ENCODE results near the gene PARVB.

PARVB gene

DNA sequence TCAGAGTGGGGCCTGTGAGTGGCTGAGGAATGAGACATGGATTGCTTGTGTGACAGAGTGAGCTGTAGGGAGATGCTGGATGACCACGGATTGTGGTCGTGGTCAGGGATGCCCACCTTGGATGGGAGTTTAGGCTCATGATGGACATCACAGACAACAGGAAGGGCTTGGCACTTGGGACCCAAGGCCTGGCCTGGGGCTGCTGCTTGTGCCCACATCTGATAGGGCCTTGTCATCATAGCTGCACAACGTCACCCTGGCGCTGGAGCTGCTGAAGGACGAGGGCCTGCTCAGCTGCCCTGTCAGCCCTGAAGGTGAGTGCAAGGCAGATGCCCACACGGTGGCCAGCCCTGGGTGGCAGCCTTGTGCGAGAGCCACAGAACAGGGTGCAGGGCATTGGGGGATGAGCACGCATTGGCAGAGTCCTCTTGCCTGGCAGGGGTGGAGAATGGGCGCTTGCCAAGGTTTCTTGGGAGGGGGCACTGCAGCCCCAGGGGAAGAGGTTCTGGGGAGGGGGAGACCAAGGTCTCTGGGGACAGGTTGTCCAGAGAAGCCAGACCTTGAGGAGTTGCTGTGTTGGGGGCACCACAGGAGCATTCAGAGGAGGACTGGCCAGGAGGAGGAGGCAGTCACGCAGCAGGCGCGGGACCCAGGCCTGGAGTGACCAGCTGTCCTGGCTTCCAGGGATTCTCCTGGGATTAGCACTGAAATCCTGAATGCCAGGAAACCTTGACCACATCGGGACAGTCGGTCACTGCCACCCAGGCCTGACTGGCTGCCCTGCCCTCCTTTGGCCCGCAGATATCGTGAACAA is 181.6 kb downstream of the PARVB start:
- no peak for DNase-seq

GRCh38 chr22:44206330-44206645 is 182.2 kb downstream of the PARVB start:
- no peak for DNase-seq

DNA sequence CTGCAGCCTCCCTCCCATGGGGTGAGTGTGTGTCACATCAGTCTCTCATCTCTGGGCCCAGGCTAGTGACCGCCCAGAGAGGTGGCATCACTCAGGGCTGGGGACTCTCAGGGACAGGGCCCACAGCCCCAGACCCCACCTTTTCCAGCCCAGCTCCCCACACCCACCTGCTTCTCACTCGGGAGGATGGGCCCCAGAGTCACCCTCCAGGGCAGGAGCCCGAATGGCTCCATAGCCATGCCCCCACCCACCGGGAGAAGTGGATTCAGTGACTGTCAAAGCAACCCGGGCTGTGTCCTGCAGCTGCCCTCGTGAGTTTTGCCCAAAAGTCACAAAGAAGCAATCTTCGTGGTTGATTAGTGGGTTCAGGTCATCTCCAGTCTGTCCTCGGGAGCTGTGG is 182.6 kb downstream of the PARVB start:
- DNase-seq = no peak

DNA sequence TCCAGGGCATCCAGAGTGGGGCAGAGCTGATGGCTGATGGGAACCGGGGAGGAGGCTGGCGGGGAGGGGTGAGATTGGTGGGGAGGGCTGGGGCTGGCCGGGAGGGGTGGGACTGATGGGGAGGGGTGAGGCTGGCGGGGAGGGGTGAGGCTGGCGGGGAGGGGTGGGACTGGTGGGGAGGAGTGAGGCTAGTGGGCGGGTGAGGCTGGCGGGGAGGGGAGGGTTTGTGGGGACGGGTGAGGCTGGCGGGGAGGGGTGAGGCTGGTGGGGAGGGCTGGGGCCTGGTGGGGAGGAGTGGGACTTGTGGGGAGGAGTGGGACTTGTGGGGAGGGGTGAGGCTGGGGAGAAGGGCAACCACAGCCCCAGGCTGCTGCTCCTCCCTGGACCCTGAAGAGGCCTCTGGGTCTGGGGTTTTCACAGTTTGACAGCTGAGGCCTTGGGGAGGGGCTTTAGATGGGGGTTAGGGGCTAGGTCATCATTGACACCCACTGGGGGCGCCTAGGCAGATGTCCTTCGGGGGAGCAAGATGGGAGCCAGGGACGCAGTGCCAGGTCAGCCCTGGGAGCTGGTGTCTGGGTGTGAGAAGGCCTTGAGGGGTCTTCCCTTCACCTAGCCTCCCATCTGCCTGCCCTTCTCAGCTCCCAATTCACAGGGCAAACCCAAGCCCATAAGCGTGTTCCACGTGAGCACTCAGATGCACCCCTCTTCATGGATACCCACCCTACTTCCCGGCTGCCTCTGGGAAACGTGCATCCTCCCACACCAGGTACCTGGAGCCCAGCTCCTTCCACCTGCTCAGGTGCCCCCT is 183.3 kb downstream of the PARVB start:
- no peak for DNase-seq

GRCh38 chr22:44207981-44208317 is 183.8 kb downstream of the PARVB start:
- DNase-seq = no peak

GRCh38 chr22:44209343-44209742 is 185.2 kb downstream of the PARVB start:
- no peak for DNase-seq

- DNase-seq = no peak
Measured at GRCh38 chr22:44210722-44211121, 186.6 kb downstream of the PARVB start.

GRCh38 chr22:44211256-44211945 is 187.3 kb downstream of the PARVB start:
- DNase-seq = no peak

GRCh38 chr22:44211946-44212930 is 188.1 kb downstream of the PARVB start:
- no peak for DNase-seq

- DNase-seq = no peak
Measured at GRCh38 chr22:44212936-44213335, 188.8 kb downstream of the PARVB start.

DNA sequence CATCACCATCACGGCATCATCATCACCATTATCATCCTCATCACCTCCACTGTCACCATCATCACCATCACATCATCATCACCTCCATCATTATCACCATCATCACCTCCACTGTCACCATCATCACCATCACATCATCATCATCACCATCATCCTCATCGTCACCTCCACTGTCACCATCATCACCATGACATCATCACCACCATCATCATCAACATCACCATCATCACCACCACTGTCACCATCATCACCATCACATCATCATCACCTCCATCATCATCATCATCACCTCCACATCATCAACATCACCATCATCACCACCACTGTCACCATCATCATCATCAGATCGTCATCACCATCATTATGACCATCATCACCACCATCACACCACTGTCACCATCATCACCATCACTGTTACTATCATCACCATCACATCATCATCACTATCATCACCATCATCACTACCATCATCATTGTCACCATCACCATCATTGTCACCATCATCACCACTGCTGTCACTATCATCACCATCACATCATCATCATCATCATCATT is 189.5 kb downstream of the PARVB start:
- DNase-seq = no peak

DNA sequence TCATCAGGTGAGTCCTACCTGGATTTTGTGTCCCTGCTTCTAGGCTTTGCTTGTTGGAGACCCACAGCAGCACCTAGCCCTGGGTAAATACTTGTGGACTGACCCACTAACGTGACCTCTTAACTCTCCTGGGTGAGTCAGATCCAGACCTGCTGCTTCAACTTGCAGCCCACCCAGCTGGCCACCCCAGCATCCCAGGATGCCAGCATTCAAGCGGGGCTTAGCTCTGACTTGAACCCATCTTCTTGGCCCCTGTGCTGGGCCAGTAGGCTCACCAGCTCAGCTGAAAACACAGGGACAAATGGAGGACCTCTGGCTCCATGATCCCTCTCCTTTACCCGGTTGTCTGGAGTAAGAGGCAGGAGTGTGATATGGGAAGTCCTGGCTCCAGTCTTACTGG is 190.1 kb downstream of the PARVB start:
- DNase-seq = no peak

DNA sequence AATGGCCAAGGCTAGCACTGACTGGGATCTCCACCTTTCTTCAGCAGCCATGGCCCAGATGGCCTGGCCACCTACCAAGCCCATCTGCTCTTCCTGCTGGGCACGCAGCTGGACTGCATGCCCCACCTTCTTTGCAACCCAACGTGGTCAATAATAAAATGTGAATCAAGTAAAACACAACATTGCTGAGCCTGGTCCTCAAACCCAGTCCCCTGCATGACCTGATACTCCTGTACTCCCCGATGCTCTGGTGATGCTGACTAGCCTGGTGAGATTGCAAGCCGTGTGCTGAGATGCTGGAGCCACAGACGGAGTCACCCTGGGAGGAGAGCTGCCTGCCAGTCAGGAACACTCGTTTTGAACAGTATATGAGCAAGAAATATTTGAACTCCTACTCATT is 190.7 kb downstream of the PARVB start:
- DNase-seq = no peak

DNA sequence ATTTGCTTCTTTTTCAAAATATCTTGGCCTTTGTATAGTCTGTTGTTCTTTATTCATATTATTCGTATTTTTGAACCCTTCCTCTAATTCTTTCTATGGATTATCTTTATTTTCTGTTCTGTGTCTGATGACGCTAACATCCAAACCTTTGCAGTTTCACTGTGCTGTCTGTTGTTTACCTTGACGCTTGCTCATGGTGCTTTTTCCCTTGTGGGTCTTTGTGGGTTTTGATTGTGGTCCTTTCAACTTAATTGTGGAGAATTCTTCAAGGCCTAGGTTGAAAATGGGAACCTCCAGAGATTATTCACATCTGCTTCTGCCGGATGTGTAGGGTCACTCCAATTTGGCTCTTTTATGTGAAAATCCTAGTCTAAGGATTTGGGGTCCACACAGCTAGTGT is 191.2 kb downstream of the PARVB start:
- no peak for DNase-seq

DNA sequence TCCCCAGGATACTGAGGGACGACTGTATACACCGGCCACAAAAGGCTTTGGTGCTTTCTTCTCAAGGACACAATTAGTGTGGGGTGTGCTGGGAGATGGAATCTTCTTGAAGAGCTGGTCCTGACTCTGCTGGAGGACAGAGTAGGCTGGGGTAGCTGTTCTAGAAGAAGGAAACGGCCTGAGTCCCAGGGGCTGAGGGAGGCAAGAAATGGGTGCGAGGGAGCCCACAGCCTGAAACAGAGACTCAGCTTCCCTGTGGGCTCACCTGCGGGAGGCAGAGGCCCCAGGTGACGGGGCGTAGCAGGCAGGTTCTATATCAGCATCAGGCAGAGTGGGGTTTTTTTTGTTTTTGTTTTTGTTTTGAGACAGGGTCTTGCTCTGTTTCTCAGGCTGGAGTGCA is 193.2 kb downstream of the PARVB start:
- DNase-seq = no peak

DNA sequence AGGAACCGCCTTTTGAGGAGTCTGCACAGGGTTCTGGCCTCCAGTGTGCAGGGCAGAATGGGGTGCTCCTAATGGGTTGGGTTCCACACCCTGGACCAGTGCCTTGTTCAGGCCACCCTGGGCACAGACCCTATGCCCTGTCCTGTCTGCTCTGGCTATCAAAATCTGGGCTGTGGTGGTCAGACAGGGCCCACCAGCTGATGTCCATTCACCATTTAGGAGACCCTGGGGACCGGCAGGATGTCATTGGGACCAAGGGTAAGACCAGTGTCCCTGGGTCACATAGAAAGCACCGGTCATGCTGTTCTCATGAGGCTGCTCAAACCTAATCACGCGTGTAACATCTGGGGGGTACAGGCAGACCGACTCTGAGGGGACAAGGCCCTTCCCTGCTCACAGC is 194.0 kb downstream of the PARVB start:
- DNase-seq = no peak

- no peak for DNase-seq
Measured at GRCh38 chr22:44219101-44219870, 195.2 kb downstream of the PARVB start.

GRCh38 chr22:44220727-44221680 is 196.9 kb downstream of the PARVB start:
- no peak for DNase-seq

DNA sequence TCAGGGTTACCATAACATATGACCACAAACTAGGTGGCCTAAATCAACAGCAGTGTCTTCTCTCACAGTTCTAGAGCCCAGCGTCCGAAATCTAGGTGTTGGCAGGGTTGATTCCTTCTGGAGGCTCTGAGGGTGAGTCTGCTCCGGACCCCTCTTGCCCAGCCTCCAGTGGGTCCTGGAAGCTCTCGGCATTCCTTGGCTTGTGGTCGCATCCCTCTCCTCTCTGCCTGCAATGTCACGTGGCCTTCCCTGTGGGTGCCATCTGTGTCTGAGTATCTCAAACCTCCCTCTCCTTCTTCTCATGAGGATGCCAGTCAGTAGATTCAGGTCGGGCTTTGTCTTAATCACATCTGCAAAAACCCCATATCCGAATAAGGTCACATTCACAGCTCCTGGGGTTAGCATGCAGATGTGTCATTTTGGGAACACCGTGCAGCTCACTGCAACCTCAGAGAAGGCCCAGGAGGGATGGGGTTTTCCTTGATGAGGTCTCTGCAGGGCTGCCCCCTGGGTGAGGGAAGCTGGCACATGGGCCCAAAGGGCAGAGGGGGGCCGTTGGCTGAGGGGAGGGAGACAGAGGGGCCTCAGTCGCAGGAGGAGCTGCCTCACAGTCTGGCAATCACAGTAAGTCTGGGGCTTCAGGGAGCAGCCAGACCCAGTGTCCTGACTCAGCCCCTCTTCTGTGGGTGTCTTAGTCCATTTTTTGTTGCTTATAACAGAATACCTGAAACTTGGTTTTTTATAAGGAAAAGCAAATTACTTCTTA is 197.8 kb downstream of the PARVB start:
- no peak for DNase-seq

Data from effector CD8-positive, alpha-beta T cell (primary cell).